ENCODE measurements around the gene DNMT3A. TPM values are rescaled to one million over a fixed set of nuclear protein-coding genes. Genes with fewer than 3 reads are reported as not detected.

Gene DNMT3A
- total RNA-seq, 1 experiment from 2014 or later: 215 TPM

DNA sequence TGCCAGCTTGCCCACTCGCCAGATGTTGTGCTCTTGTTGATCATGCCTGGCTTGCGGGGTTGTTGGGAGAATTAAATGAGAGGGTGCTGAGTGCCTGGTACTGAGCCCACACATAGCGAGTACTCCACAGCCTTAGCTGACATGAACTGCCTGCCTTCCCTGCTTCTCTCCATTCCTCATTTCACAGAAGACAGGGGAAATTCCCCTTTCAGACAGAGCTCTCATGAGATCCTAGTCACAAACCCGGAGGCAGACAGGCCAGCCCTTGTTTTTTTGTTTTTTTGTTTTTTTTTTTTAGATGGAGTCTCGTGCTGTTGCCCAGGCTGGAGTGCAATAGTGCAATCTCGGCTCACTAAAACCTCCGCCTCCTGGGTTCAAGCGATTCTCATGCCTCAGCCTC is 17.1 kb upstream of the DNMT3A start:
- no peak overlapping the region for H4K8ac ChIP-seq (replicated peaks; ENCODE audit: insufficient read length, low read depth, low read length)
- H4K20me1 ChIP-seq (ENCODE audit: control insufficient read depth, insufficient read depth, insufficient read length): no peaks in the 10 kb centered on the region

More for the DNA sequence above, 17.1 kb upstream of the DNMT3A start:
- Mint-ChIP-seq H3K27me3 (ENCODE audit: low read depth) (peaks cover 83% of the 10 kb centered on the region), H3K36me3 (ENCODE audit: insufficient read depth in 1 of 3, low read depth in 3 of 3) (peaks cover 3 to 10% (median 5%) of the 10 kb centered on the region in 3 experiments; a peak in 4 of 7 replicates), H3K9me3 (peaks cover 1 to 6% of the 10 kb centered on the region in 2 experiments; a peak in 4 of 5 replicates), H3K4me1 (peaks cover 28 to 30% of the 10 kb centered on the region in 2 experiments), H3K4me3 (no peak overlapping the region), H3K27ac (no peak overlapping the region; a peak in 1 of 7 replicates)
- H3K79me1 ChIP-seq (ENCODE audit: insufficient read depth, low read depth, low read length, poor library complexity, severe bottlenecking): no peaks in the 10 kb centered on the region
- TF ChIP-seq, protein P1, sequence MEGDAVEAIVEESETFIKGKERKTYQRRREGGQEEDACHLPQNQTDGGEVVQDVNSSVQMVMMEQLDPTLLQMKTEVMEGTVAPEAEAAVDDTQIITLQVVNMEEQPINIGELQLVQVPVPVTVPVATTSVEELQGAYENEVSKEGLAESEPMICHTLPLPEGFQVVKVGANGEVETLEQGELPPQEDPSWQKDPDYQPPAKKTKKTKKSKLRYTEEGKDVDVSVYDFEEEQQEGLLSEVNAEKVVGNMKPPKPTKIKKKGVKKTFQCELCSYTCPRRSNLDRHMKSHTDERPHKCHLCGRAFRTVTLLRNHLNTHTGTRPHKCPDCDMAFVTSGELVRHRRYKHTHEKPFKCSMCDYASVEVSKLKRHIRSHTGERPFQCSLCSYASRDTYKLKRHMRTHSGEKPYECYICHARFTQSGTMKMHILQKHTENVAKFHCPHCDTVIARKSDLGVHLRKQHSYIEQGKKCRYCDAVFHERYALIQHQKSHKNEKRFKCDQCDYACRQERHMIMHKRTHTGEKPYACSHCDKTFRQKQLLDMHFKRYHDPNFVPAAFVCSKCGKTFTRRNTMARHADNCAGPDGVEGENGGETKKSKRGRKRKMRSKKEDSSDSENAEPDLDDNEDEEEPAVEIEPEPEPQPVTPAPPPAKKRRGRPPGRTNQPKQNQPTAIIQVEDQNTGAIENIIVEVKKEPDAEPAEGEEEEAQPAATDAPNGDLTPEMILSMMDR (conservative IDR thresholded peaks at IDR 0.05): no peak
- H3K14ac ChIP-seq (ENCODE audit: insufficient read depth, low read length): no peak overlapping the region
- no peak overlapping the region for H2BK120ac ChIP-seq (ENCODE audit: low read depth, low read length, poor library complexity, severe bottlenecking)
- H2AK5ac ChIP-seq (ENCODE audit: insufficient read length, low read length): no peak overlapping the region
- no peak overlapping the region for H3K4me2 ChIP-seq (ENCODE audit: insufficient read depth, insufficient read length, low read length)
- no peak overlapping the region for H3K18ac ChIP-seq (ENCODE audit: insufficient read length, low read depth, low read length)
- H3K23ac ChIP-seq (ENCODE audit: insufficient read length, low read depth, low read length): no peak overlapping the region
- H3K4me1 ChIP-seq (ENCODE audit: insufficient read depth, low read length): no peaks in the 10 kb centered on the region; the same call in 1 of the 2 replicates
- H2BK20ac ChIP-seq (ENCODE audit: low read depth, low read length, poor library complexity, severe bottlenecking): no peak overlapping the region
- no peak overlapping the region for H2BK15ac ChIP-seq (ENCODE audit: low read depth, low read length)
- no peak overlapping the region for H3K4ac ChIP-seq (ENCODE audit: low read depth, low read length)
- no peak for DNase-seq
- H3K27me3 ChIP-seq (ENCODE audit: insufficient read depth, low read length): peaks cover 1% of the 10 kb centered on the region; the same call in 1 of the 2 replicates
- H3K27ac ChIP-seq (ENCODE audit: insufficient read length, low read depth, low read length): no peak overlapping the region
- no peak overlapping the region for H3K9ac ChIP-seq (ENCODE audit: extremely low read depth, insufficient read length, low read length)
- H3K23me2 ChIP-seq (ENCODE audit: insufficient read length, low read depth, low read length, poor library complexity, severe bottlenecking): no peaks in the 10 kb centered on the region
- H3K9me3 ChIP-seq (ENCODE audit: control insufficient read depth, low read depth, low read length): no peaks in the 10 kb centered on the region
- H3T11ph ChIP-seq (ENCODE audit: low read length): no peak overlapping the region
- no peak overlapping the region for H3K56ac ChIP-seq (ENCODE audit: insufficient read length, low read depth, low read length)
- WGBS (ENCODE audit: extremely low coverage, insufficient read length, low lambda C conversion rate): no CpG with 5 or more reads among the region's 8 CpGs
- H3K79me2 ChIP-seq (ENCODE audit: insufficient read depth, low read length): no peaks in the 10 kb centered on the region
- H2AFZ ChIP-seq (ENCODE audit: low read length): no peak overlapping the region
- H4K91ac ChIP-seq (ENCODE audit: insufficient read length, low read depth, low read length): no peak overlapping the region
- no peak overlapping the region for H2BK5ac ChIP-seq (ENCODE audit: insufficient read length, low read length)
- H4K5ac ChIP-seq (ENCODE audit: insufficient read length, low read depth, low read length): no peak overlapping the region
- H2BK12ac ChIP-seq (ENCODE audit: insufficient read length, low read depth, low read length): no peak overlapping the region

All from H9 (cell line).